GM10266 (cell line): ENCODE data around the gene RAB36.

ENCODE experiments used
- DNase-seq: peaks from one replicate; pipeline ENCODE4 v3.0.0; 2012; ENCODE audit errors: extremely low spot score
- CTCF ChIP-seq: IDR thresholded peaks from 2 replicates; pipeline ENCODE4 v1.5.1; 2012; ENCODE audit warnings: mild to moderate bottlenecking, low read depth; ENCODE audit not compliant: control insufficient read depth, insufficient read depth; ENCODE audit errors: missing control alignments

RAB36 gene

GRCh38 chr22:23206915-23207314 lies 61.6 kb downstream of the RAB36 start:
- TF ChIP-seq CTCF: no peak
- DNase-seq: no peak

GRCh38 chr22:23207729-23208393 lies 62.6 kb downstream of the RAB36 start:
- DNase-seq: no peak
- TF ChIP-seq CTCF: no peak

GRCh38 chr22:23210428-23211170 lies 65.3 kb downstream of the RAB36 start:
- DNase-seq: no peak
- TF ChIP-seq CTCF: no peak

- DNase-seq: no peak
- no peak for TF ChIP-seq CTCF
Observed at GRCh38 chr22:23211622-23212021, 66.3 kb downstream of the RAB36 start.

- no peak for TF ChIP-seq CTCF
- no peak for DNase-seq
Observed at GRCh38 chr22:23212061-23213021, 67.1 kb downstream of the RAB36 start.

- DNase-seq: no peak
- no peak for TF ChIP-seq CTCF
Observed at GRCh38 chr22:23213022-23213555, 67.8 kb downstream of the RAB36 start.
